Mucosa of rectum (tissue), 2 donors: ENCODE measurements around the gene NRIP2.

Source experiments
- H3K27ac ChIP-seq, 2 donors: one replicate each; pipeline ENCODE4 v1.7.0; 2013; ENCODE audit warnings: inconsistent platforms in 2 of 2, low read depth in 2 of 2, low read length in 2 of 2
- H3K27me3 ChIP-seq, 2 donors: one replicate each; pipeline ENCODE4 v1.7.0; 2013; ENCODE audit warnings: low read length in 2 of 2; ENCODE audit not compliant: control insufficient read depth in 2 of 2, insufficient read depth in 2 of 2
- H3K36me3 ChIP-seq, 2 donors: one replicate each; pipeline ENCODE4 v1.7.0; 2013; ENCODE audit warnings: low read length in 2 of 2; ENCODE audit not compliant: control insufficient read depth in 2 of 2, insufficient read depth in 2 of 2
- H3K4me1 ChIP-seq, 2 donors: one replicate each; pipeline ENCODE4 v1.7.0; 2013; ENCODE audit warnings: low read length in 2 of 2, mild to moderate bottlenecking in 1 of 2; ENCODE audit not compliant: control insufficient read depth in 2 of 2, insufficient read depth in 2 of 2
- H3K4me3 ChIP-seq, 2 donors: one replicate each; pipeline ENCODE4 v1.7.0; 2013; ENCODE audit warnings: low read length in 2 of 2
- H3K9ac ChIP-seq, 2 donors: one replicate each; pipeline ENCODE4 v1.7.0; 2013; ENCODE audit warnings: low read length in 2 of 2, low read depth in 1 of 2, mild to moderate bottlenecking in 1 of 2
- H3K9me3 ChIP-seq, 2 donors: one replicate each; pipeline ENCODE4 v1.7.0; 2013; ENCODE audit warnings: low read length in 2 of 2; ENCODE audit not compliant: control insufficient read depth in 2 of 2
- donor health status: healthy.
- donor health status: Normal muscosa, but diverticular disease.

Gene NRIP2

GRCh38 chr12:2776129-2776806 is 58.6 kb downstream of the NRIP2 start:
- Histone ChIP-seq H3K4me3 (no peak overlapping the region), H3K27ac (no peak overlapping the region), H3K36me3 (no peaks in the 10 kb centered on the region), H3K9ac (no peak overlapping the region), H3K4me1 (no peaks in the 10 kb centered on the region), H3K27me3 (no peaks in the 10 kb centered on the region), H3K9me3 (no peaks in the 10 kb centered on the region)

DNA sequence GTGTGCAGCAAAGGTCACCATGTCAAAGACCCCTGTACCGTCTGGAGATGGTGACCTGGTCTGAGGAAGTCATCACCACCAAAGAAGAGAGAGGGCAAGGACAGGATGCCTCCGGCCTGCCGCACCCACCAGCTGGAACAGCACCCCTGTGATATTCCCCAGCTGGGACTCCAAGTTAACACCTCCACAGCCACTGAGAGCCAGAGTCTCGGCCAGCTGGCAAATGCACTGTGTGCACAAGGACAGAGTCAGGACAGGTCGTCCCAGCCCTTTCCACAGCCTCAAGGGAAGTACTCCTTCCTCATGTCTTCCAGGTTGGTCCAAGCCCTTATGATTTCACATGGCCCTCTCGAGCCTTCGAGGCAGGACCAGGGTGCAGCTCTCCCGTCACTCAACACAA is 59.4 kb downstream of the NRIP2 start:
- Histone ChIP-seq H3K36me3 (no peaks in the 10 kb centered on the region), H3K9ac (no peak overlapping the region), H3K27ac (no peak overlapping the region), H3K27me3 (no peaks in the 10 kb centered on the region), H3K4me3 (no peak overlapping the region), H3K9me3 (no peaks in the 10 kb centered on the region), H3K4me1 (peaks cover 0 to under 1% of the 10 kb centered on the region in 2 donors)
